Parathyroid adenoma (tissue), 2 donors: ENCODE data around the gene C1orf74.

ENCODE experiments used
- H2AFZ ChIP-seq: fragments of 300-600 bp; sonication (generic); one replicate; pipeline ENCODE4 v1.7.0; 2017; ENCODE audit warnings: antibody characterized with exemption, mild to moderate bottlenecking
- H3K27ac ChIP-seq: fragments of 300-600 bp; sonication (generic); one replicate; pipeline ENCODE4 v1.7.0; 2017
- H3K27me3 ChIP-seq: fragments of 300-600 bp; sonication (generic); one replicate; pipeline ENCODE4 v1.7.0; 2017; ENCODE audit warnings: low read length; ENCODE audit not compliant: control insufficient read depth, insufficient read depth
- H3K36me3 ChIP-seq: fragments of 300-600 bp; sonication (generic); one replicate; pipeline ENCODE4 v1.7.0; 2017; ENCODE audit warnings: low read length; ENCODE audit not compliant: control insufficient read depth, insufficient read depth
- H3K4me1 ChIP-seq: fragments of 300-600 bp; sonication (generic); one replicate; pipeline ENCODE4 v1.7.0; 2017; ENCODE audit warnings: control low read depth
- H3K4me2 ChIP-seq: fragments of 300-600 bp; sonication (generic); one replicate; pipeline ENCODE4 v1.7.0; 2017; ENCODE audit warnings: low read length
- H3K4me3 ChIP-seq: fragments of 300-600 bp; sonication (generic); one replicate; pipeline ENCODE4 v1.7.0; 2017; ENCODE audit warnings: low read depth, low read length
- H3K79me2 ChIP-seq: fragments of 300-600 bp; sonication (generic); one replicate; pipeline ENCODE4 v1.7.0; 2017; ENCODE audit warnings: control low read depth
- H3K9ac ChIP-seq: fragments of 300-600 bp; sonication (generic); one replicate; pipeline ENCODE4 v1.7.0; 2017; ENCODE audit warnings: mild to moderate bottlenecking
- H3K9me3 ChIP-seq: fragments of 300-600 bp; sonication (generic); one replicate; pipeline ENCODE4 v1.7.0; 2017; ENCODE audit warnings: low read length; ENCODE audit not compliant: control insufficient read depth
- CTCF ChIP-seq: fragments of 300-600 bp; sonication (generic); IDR thresholded peaks from one replicate; pipeline ENCODE4 v1.7.0; 2017; ENCODE audit warnings: antibody characterized with exemption, mild to moderate bottlenecking
- donor health status: primary hyperparathyroidism.

C1orf74 gene

GRCh38 chr1:209807509-209807908 is 23.1 kb upstream of the C1orf74 start:
- Histone ChIP-seq H3K9me3 (no peaks in the 10 kb centered on the region), H3K36me3 (no peaks in the 10 kb centered on the region), H3K27me3 (no peaks in the 10 kb centered on the region), H3K9ac (no peak overlapping the region), H3K79me2 (peaks cover 4% of the 10 kb centered on the region), H3K4me3 (no peak overlapping the region), H2AFZ (no peak overlapping the region), H3K4me2 (no peak overlapping the region), H3K27ac (no peak overlapping the region), H3K4me1 (peaks cover 6% of the 10 kb centered on the region)
- no peak for TF ChIP-seq CTCF

GRCh38 chr1:209805875-209806760 is 21.8 kb upstream of the C1orf74 start, which contains the start of gene IRF6:
Gene IRF6 (minus strand): TSS chr1:209806142. CDS start chr1:209801413, 4,729 bp downstream.
- Histone ChIP-seq H3K36me3 (no peaks in the 10 kb centered on the region), H3K27ac (peak within 1 kb of the TSS; percentile 72), H3K9ac (peak within 1 kb of the TSS; percentile 53), H3K4me3 (peak within 1 kb of the TSS; percentile 77), H2AFZ (peak within 1 kb of the TSS; percentile 98), H3K27me3 (no peaks in the 10 kb centered on the region), H3K4me2 (peak within 1 kb of the TSS; percentile 90), H3K4me1 (peaks cover 10% of the 10 kb centered on the region), H3K79me2 (peaks cover 4% of the 10 kb centered on the region), H3K9me3 (no peaks in the 10 kb centered on the region)
- no peak for TF ChIP-seq CTCF

GRCh38 chr1:209805341-209805781 is 21.0 kb upstream of the C1orf74 start:
- H3K79me2 ChIP-seq: peaks cover 4% of the 10 kb centered on the region
- H3K9me3 ChIP-seq: no peaks in the 10 kb centered on the region
- H2AFZ ChIP-seq: peak overlapping the region; percentile 98
- H3K4me3 ChIP-seq: peak overlapping the region; percentile 77
- no peaks in the 10 kb centered on the region for H3K27me3 ChIP-seq
- no peaks in the 10 kb centered on the region for H3K36me3 ChIP-seq
- H3K9ac ChIP-seq: peak overlapping the region; percentile 50
- H3K4me2 ChIP-seq: peak overlapping the region; percentile 90
- peaks cover 10% of the 10 kb centered on the region for H3K4me1 ChIP-seq
- H3K27ac ChIP-seq: peak overlapping the region; percentile 72
- TF ChIP-seq CTCF: no peak

- Histone ChIP-seq H3K27me3 (no peaks in the 10 kb centered on the region), H3K9ac (no peak overlapping the region), H3K4me1 (peaks cover 10% of the 10 kb centered on the region), H3K9me3 (no peaks in the 10 kb centered on the region), H3K27ac (no peak overlapping the region), H3K36me3 (no peaks in the 10 kb centered on the region), H3K79me2 (peaks cover 4% of the 10 kb centered on the region), H3K4me3 (no peak overlapping the region), H2AFZ (no peak overlapping the region), H3K4me2 (peak overlapping the region; percentile 16)
- TF ChIP-seq CTCF: no peak
These were observed 19.2 kb upstream of the C1orf74 start for GRCh38 chr1:209803568-209803967.
